Keratinocyte (primary cell): ENCODE data around the gene NECTIN1. TPM values are rescaled to one million over a fixed set of nuclear protein-coding genes. Genes with fewer than 3 reads are reported as not detected.

Experiments
- DNase-seq: peaks from one replicate; pipeline ENCODE4 v3.0.0-alpha.2; 2011; ENCODE audit warnings: low read depth, missing footprints, low spot score
- FAIRE-seq: peaks from 2 replicates; lab custom pipeline; 2011; peaks lifted over from hg19 to GRCh38; lab: Jason Lieb, UNC
- H2AFZ ChIP-seq: 2 replicates; pipeline ENCODE4 v1.6.0; 2012; ENCODE audit warnings: low read length, control low read depth, inconsistent platforms; ENCODE audit not compliant: control insufficient read depth
- H3K27ac ChIP-seq: 2 replicates; pipeline ENCODE4 v1.5.1; 2011; ENCODE audit warnings: low read length; ENCODE audit not compliant: control insufficient read depth, insufficient read depth
- H3K27me3 ChIP-seq: 3 replicates; pipeline ENCODE4 v1.6.0; 2011; ENCODE audit warnings: low read length; ENCODE audit not compliant: control insufficient read depth, insufficient read depth; ENCODE audit errors: extremely low read depth
- H3K36me3 ChIP-seq, 2 experiments: 2 replicates in 1 of 2; 3 replicates in 1 of 2; pipeline ENCODE4 v1.5.1; 2011; ENCODE audit warnings: low read length in 2 of 2, mild to moderate bottlenecking in 1 of 2; ENCODE audit not compliant: control insufficient read depth in 2 of 2, insufficient read depth in 2 of 2; ENCODE audit errors: extremely low read depth in 1 of 2
- H3K4me1 ChIP-seq: 3 replicates; pipeline ENCODE4 v1.5.1; 2011; ENCODE audit warnings: low read length; ENCODE audit not compliant: control insufficient read depth, insufficient read depth; ENCODE audit errors: extremely low read depth
- H3K4me2 ChIP-seq: 3 replicates; pipeline ENCODE4 v1.6.0; 2011; ENCODE audit warnings: low read depth, low read length; ENCODE audit not compliant: control insufficient read depth, insufficient read depth; ENCODE audit errors: extremely low read depth
- H3K4me3 ChIP-seq, 3 experiments: fragments of 200-600 bp in 1 of 3; sonication (generic) in 1 of 3; 2 replicates in 2 of 3; 3 replicates in 1 of 3; pipeline ENCODE4 v1.5.1; 2011 to 2016; ENCODE audit warnings: low read length in 3 of 3, mild to moderate bottlenecking in 3 of 3, control low read depth in 2 of 3, inconsistent platforms in 1 of 3, low read depth in 1 of 3, mixed read lengths in 1 of 3, mixed run types in 1 of 3, moderate library complexity in 1 of 3; ENCODE audit not compliant: control insufficient read depth in 2 of 3, insufficient read depth in 2 of 3; ENCODE audit errors: extremely low read depth in 1 of 3
- H3K79me2 ChIP-seq: 2 replicates; pipeline ENCODE4 v1.6.0; 2012; ENCODE audit warnings: low read length; ENCODE audit not compliant: control insufficient read depth, insufficient read depth
- H3K9ac ChIP-seq: 3 replicates; pipeline ENCODE4 v1.6.0; 2011; ENCODE audit warnings: low read length; ENCODE audit not compliant: control insufficient read depth, insufficient read depth; ENCODE audit errors: extremely low read depth
- H3K9me1 ChIP-seq: 3 replicates; pipeline ENCODE4 v1.6.0; 2011; ENCODE audit warnings: low read length; ENCODE audit not compliant: control insufficient read depth, insufficient read depth; ENCODE audit errors: extremely low read depth
- H3K9me3 ChIP-seq: 2 replicates; pipeline ENCODE4 v1.5.1; 2012; ENCODE audit warnings: low read depth, low read length; ENCODE audit not compliant: control insufficient read depth
- H4K20me1 ChIP-seq: 3 replicates; pipeline ENCODE4 v1.6.0; 2011; ENCODE audit warnings: low read length; ENCODE audit not compliant: control insufficient read depth, insufficient read depth; ENCODE audit errors: extremely low read depth
- CTCF ChIP-seq, 3 experiments: IDR thresholded peaks in 1 of 3; conservative IDR thresholded peaks in 1 of 3; optimal IDR thresholded peaks in 1 of 3; 2 replicates in 2 of 3; 3 replicates in 1 of 3; pipeline versions ENCODE3 to v1.5.1; 2011; ENCODE audit warnings: low read length in 3 of 3, mild to moderate bottlenecking in 3 of 3, moderate library complexity in 2 of 3, control low read depth in 1 of 3, inconsistent platforms in 1 of 3; ENCODE audit not compliant: insufficient read depth in 2 of 3; ENCODE audit errors: extremely low read depth in 1 of 3
- EZH2 ChIP-seq: IDR thresholded peaks from one replicate; pipeline ENCODE4 v1.6.1; 2012; ENCODE audit warnings: inconsistent platforms, mild to moderate bottlenecking, low read length, moderate library complexity
- dilution Hi-C: fragments of 300-500 bp; cut with MboI; formaldehyde crosslinking; loops from one replicate; pipeline ENCODE4 v1.7.0; 2020; ENCODE audit warnings: low sequenced_read_pairs; ENCODE audit not compliant: extremely low pct_ligation_motif_present
- polyA plus RNA-seq, 5 experiments: library from polyadenylated mRNA; depleted of rRNA in 3 of 5; stranded (reverse) in 3 of 5; stranded (forward) in 1 of 5; unstranded in 1 of 5; fragments of >200 nt; gene quantifications; 1 replicate in 1 of 5; 2 replicates in 3 of 5; 3 replicates in 1 of 5; pipeline versions ENCODE4 v1.2.1 to v1.2.3, GENCODE V29; 2011 to 2012; ENCODE audit warnings: missing spikeins in 2 of 5, low read depth in 1 of 5, low replicate concordance in 1 of 5

The NECTIN1 gene
- polyA plus RNA-seq, 1 donor (not counting 4 experiments of a cell fraction or from before 2014, with no cell fraction given), result 37.5 TPM

GRCh38 chr11:119629085-119629484, 99.9 kb downstream of the NECTIN1 start:
- no peak for TF ChIP-seq CTCF (optimal IDR thresholded peaks at IDR 0.05 in 1 of 3, IDR thresholded peaks at IDR 0.05 in 1 of 3, conservative IDR thresholded peaks at IDR 0.05 in 1 of 3; ENCODE audit: extremely low read depth in 1 of 3, insufficient read depth in 2 of 3, low read length in 3 of 3)
- TF ChIP-seq EZH2, result no peak
- dilution Hi-C loops, result no loop called here
- no peak overlapping the region for H3K4me3 ChIP-seq
- H2AFZ ChIP-seq, result no peak overlapping the region
- no peak overlapping the region for H3K4me2 ChIP-seq
- no peak overlapping the region for H3K27ac ChIP-seq
- no peaks in the 10 kb centered on the region for H4K20me1 ChIP-seq
- no peak overlapping the region for H3K9ac ChIP-seq
- no peaks in the 10 kb centered on the region for H3K4me1 ChIP-seq
- no peaks in the 10 kb centered on the region for H3K36me3 ChIP-seq
- DNase-seq (no peak), FAIRE-seq (no peak)
- no peaks in the 10 kb centered on the region for H3K9me3 ChIP-seq
- H3K79me2 ChIP-seq, result no peaks in the 10 kb centered on the region
- peaks cover 25% of the 10 kb centered on the region for H3K27me3 ChIP-seq
- no peaks in the 10 kb centered on the region for H3K9me1 ChIP-seq

- Histone ChIP-seq H3K4me2 (no peak overlapping the region), H3K27me3 (peaks cover 25% of the 10 kb centered on the region), H3K36me3 (no peaks in the 10 kb centered on the region), H3K9me3 (no peaks in the 10 kb centered on the region), H3K4me1 (no peaks in the 10 kb centered on the region), H3K4me3 (no peak overlapping the region), H3K9ac (no peak overlapping the region), H3K79me2 (no peaks in the 10 kb centered on the region), H2AFZ (no peak overlapping the region), H3K9me1 (no peaks in the 10 kb centered on the region), H4K20me1 (no peaks in the 10 kb centered on the region), H3K27ac (no peak overlapping the region)
- DNase-seq (no peak), FAIRE-seq (no peak)
- dilution Hi-C loops, result no loop called here
- TF ChIP-seq CTCF (optimal IDR thresholded peaks at IDR 0.05 in 1 of 3, IDR thresholded peaks at IDR 0.05 in 1 of 3, conservative IDR thresholded peaks at IDR 0.05 in 1 of 3; ENCODE audit: extremely low read depth in 1 of 3, insufficient read depth in 2 of 3, low read length in 3 of 3), result no peak
- TF ChIP-seq EZH2, result no peak
Measured at GRCh38 chr11:119627286-119627685, 101.7 kb downstream of the NECTIN1 start.
